Measurements from ENCODE around the gene GPR68.
"Not testable (repeated sequence)": the region's sequence is repeated elsewhere in the genome, so short reads cannot be mapped to it uniquely, and the experiment has no call there.

Gene GPR68

GRCh38 chr14:91271639-91272038 is 27.1 kb upstream of the GPR68 start:
- H3K36me3 ChIP-seq (ENCODE audit: insufficient read depth, low read length): no peaks in the 10 kb centered on the region
- no peaks in the 10 kb centered on the region for H3K9me3 ChIP-seq (replicated peaks; ENCODE audit: low read length)
- H3K4me3 ChIP-seq (ENCODE audit: low read length): no peak overlapping the region
- H3K4me2 ChIP-seq (ENCODE audit: low read length): no peak overlapping the region
- H3K4me1 ChIP-seq (ENCODE audit: control insufficient read depth, insufficient read depth, low read length): peaks cover 13% of the 10 kb centered on the region
- no peak overlapping the region for H3K9ac ChIP-seq (ENCODE audit: low read depth, low read length)
- no peaks in the 10 kb centered on the region for H3K27me3 ChIP-seq (ENCODE audit: control insufficient read depth, insufficient read depth, low read length)

- Histone ChIP-seq H3K4me3 (ENCODE audit: low read length) (no peak overlapping the region), H3K9ac (ENCODE audit: low read depth, low read length) (no peak overlapping the region), H3K27me3 (ENCODE audit: control insufficient read depth, insufficient read depth, low read length) (no peaks in the 10 kb centered on the region), H3K4me1 (ENCODE audit: control insufficient read depth, insufficient read depth, low read length) (peaks cover 13% of the 10 kb centered on the region), H3K36me3 (ENCODE audit: insufficient read depth, low read length) (no peaks in the 10 kb centered on the region), H3K4me2 (ENCODE audit: low read length) (no peak overlapping the region), H3K9me3 (replicated peaks; ENCODE audit: low read length) (no peaks in the 10 kb centered on the region)
Observed at GRCh38 chr14:91270619-91271018, 26.1 kb upstream of the GPR68 start.

GRCh38 chr14:91270188-91270587 is 25.7 kb upstream of the GPR68 start:
- Histone ChIP-seq H3K4me3 (ENCODE audit: low read length) (no peak overlapping the region), H3K9ac (ENCODE audit: low read depth, low read length) (no peak overlapping the region), H3K4me2 (ENCODE audit: low read length) (no peak overlapping the region), H3K9me3 (replicated peaks; ENCODE audit: low read length) (no peaks in the 10 kb centered on the region), H3K36me3 (ENCODE audit: insufficient read depth, low read length) (no peaks in the 10 kb centered on the region), H3K4me1 (ENCODE audit: control insufficient read depth, insufficient read depth, low read length) (peaks cover 13% of the 10 kb centered on the region), H3K27me3 (ENCODE audit: control insufficient read depth, insufficient read depth, low read length) (no peaks in the 10 kb centered on the region)

GRCh38 chr14:91269076-91269991 is 24.8 kb upstream of the GPR68 start:
- Histone ChIP-seq H3K9me3 (replicated peaks; ENCODE audit: low read length) (no peaks in the 10 kb centered on the region), H3K9ac (ENCODE audit: low read depth, low read length) (no peak overlapping the region), H3K27me3 (ENCODE audit: control insufficient read depth, insufficient read depth, low read length) (no peaks in the 10 kb centered on the region), H3K36me3 (ENCODE audit: insufficient read depth, low read length) (no peaks in the 10 kb centered on the region), H3K4me1 (ENCODE audit: control insufficient read depth, insufficient read depth, low read length) (peaks cover 13% of the 10 kb centered on the region), H3K4me3 (ENCODE audit: low read length) (peak overlapping the region; percentile 62), H3K4me2 (ENCODE audit: low read length) (peak overlapping the region; percentile 76)

GRCh38 chr14:91267965-91268437 is 23.5 kb upstream of the GPR68 start:
- H3K4me3 ChIP-seq (ENCODE audit: low read length): no peak overlapping the region
- peaks cover 13% of the 10 kb centered on the region for H3K4me1 ChIP-seq (ENCODE audit: control insufficient read depth, insufficient read depth, low read length)
- no peak overlapping the region for H3K9ac ChIP-seq (ENCODE audit: low read depth, low read length)
- H3K27me3 ChIP-seq (ENCODE audit: control insufficient read depth, insufficient read depth, low read length): no peaks in the 10 kb centered on the region
- H3K36me3 ChIP-seq (ENCODE audit: insufficient read depth, low read length): no peaks in the 10 kb centered on the region
- H3K4me2 ChIP-seq (ENCODE audit: low read length): no peak overlapping the region
- H3K9me3 ChIP-seq (replicated peaks; ENCODE audit: low read length): no peaks in the 10 kb centered on the region

- H3K36me3 ChIP-seq (ENCODE audit: insufficient read depth, low read length); H3K4me2 ChIP-seq (ENCODE audit: low read length); H3K27me3 ChIP-seq (ENCODE audit: control insufficient read depth, insufficient read depth, low read length); H3K9me3 ChIP-seq (replicated peaks; ENCODE audit: low read length); H3K4me3 ChIP-seq (ENCODE audit: low read length); H3K9ac ChIP-seq (ENCODE audit: low read depth, low read length): not testable (repeated sequence)
- peaks cover 13% of the 10 kb centered on the region for H3K4me1 ChIP-seq (ENCODE audit: control insufficient read depth, insufficient read depth, low read length)
Observed at GRCh38 chr14:91266276-91266675, 21.8 kb upstream of the GPR68 start.

- H3K4me1 ChIP-seq (ENCODE audit: control insufficient read depth, insufficient read depth, low read length): peaks cover 13% of the 10 kb centered on the region
- H3K9me3 ChIP-seq (replicated peaks; ENCODE audit: low read length): no peaks in the 10 kb centered on the region
- no peaks in the 10 kb centered on the region for H3K27me3 ChIP-seq (ENCODE audit: control insufficient read depth, insufficient read depth, low read length)
- H3K4me3 ChIP-seq (ENCODE audit: low read length): no peak overlapping the region
- no peak overlapping the region for H3K4me2 ChIP-seq (ENCODE audit: low read length)
- no peak overlapping the region for H3K9ac ChIP-seq (ENCODE audit: low read depth, low read length)
- no peaks in the 10 kb centered on the region for H3K36me3 ChIP-seq (ENCODE audit: insufficient read depth, low read length)
Observed at GRCh38 chr14:91265404-91265803, 20.9 kb upstream of the GPR68 start.

- Histone ChIP-seq H3K4me2 (ENCODE audit: low read length) (peak overlapping the region; percentile 82), H3K4me3 (ENCODE audit: low read length) (peak overlapping the region; percentile 67), H3K9ac (ENCODE audit: low read depth, low read length) (peak overlapping the region; percentile 49), H3K9me3 (replicated peaks; ENCODE audit: low read length) (no peaks in the 10 kb centered on the region), H3K36me3 (ENCODE audit: insufficient read depth, low read length) (no peaks in the 10 kb centered on the region), H3K27me3 (ENCODE audit: control insufficient read depth, insufficient read depth, low read length) (no peaks in the 10 kb centered on the region), H3K4me1 (ENCODE audit: control insufficient read depth, insufficient read depth, low read length) (peaks cover 6% of the 10 kb centered on the region)
Observed at GRCh38 chr14:91264151-91265150, 19.9 kb upstream of the GPR68 start.

GRCh38 chr14:91263329-91263728 is 18.8 kb upstream of the GPR68 start:
- Histone ChIP-seq H3K36me3 (ENCODE audit: insufficient read depth, low read length) (no peaks in the 10 kb centered on the region), H3K9me3 (replicated peaks; ENCODE audit: low read length) (no peaks in the 10 kb centered on the region), H3K9ac (ENCODE audit: low read depth, low read length) (no peak overlapping the region), H3K4me1 (ENCODE audit: control insufficient read depth, insufficient read depth, low read length) (peaks cover 2% of the 10 kb centered on the region), H3K4me3 (ENCODE audit: low read length) (no peak overlapping the region), H3K4me2 (ENCODE audit: low read length) (no peak overlapping the region), H3K27me3 (ENCODE audit: control insufficient read depth, insufficient read depth, low read length) (no peaks in the 10 kb centered on the region)

GRCh38 chr14:91261986-91262549 is 17.6 kb upstream of the GPR68 start:
- Histone ChIP-seq H3K4me3 (ENCODE audit: low read length) (no peak overlapping the region), H3K9ac (ENCODE audit: low read depth, low read length) (no peak overlapping the region), H3K4me1 (ENCODE audit: control insufficient read depth, insufficient read depth, low read length) (peaks cover 10% of the 10 kb centered on the region), H3K27me3 (ENCODE audit: control insufficient read depth, insufficient read depth, low read length) (no peaks in the 10 kb centered on the region), H3K36me3 (ENCODE audit: insufficient read depth, low read length) (no peaks in the 10 kb centered on the region), H3K4me2 (ENCODE audit: low read length) (no peak overlapping the region), H3K9me3 (replicated peaks; ENCODE audit: low read length) (no peaks in the 10 kb centered on the region)

GRCh38 chr14:91261115-91261514 is 16.6 kb upstream of the GPR68 start:
- H3K36me3 ChIP-seq (ENCODE audit: insufficient read depth, low read length): no peaks in the 10 kb centered on the region
- no peak overlapping the region for H3K4me2 ChIP-seq (ENCODE audit: low read length)
- no peak overlapping the region for H3K9ac ChIP-seq (ENCODE audit: low read depth, low read length)
- H3K4me1 ChIP-seq (ENCODE audit: control insufficient read depth, insufficient read depth, low read length): peaks cover 10% of the 10 kb centered on the region
- H3K27me3 ChIP-seq (ENCODE audit: control insufficient read depth, insufficient read depth, low read length): no peaks in the 10 kb centered on the region
- H3K4me3 ChIP-seq (ENCODE audit: low read length): no peak overlapping the region
- H3K9me3 ChIP-seq (replicated peaks; ENCODE audit: low read length): no peaks in the 10 kb centered on the region

Data from skeletal muscle satellite cell (primary cell).